HG03565 (cell line): Measurements from ENCODE around the gene DHCR24.

Experiments
- ATAC-seq: cut with Tn5 transposase; IDR thresholded peaks from one replicate; pipeline ENCODE4 v1.9.1; 2021; ENCODE audit warnings: mild to moderate bottlenecking, moderate library complexity; ENCODE audit not compliant: unreplicated experiment

DHCR24 gene

GRCh38 chr1:54804471-54805132 lies 82.4 kb downstream of the DHCR24 start:
- no peak for ATAC-seq

- ATAC-seq, result no peak
Measured at GRCh38 chr1:54803761-54804470, 83.1 kb downstream of the DHCR24 start.

DNA sequence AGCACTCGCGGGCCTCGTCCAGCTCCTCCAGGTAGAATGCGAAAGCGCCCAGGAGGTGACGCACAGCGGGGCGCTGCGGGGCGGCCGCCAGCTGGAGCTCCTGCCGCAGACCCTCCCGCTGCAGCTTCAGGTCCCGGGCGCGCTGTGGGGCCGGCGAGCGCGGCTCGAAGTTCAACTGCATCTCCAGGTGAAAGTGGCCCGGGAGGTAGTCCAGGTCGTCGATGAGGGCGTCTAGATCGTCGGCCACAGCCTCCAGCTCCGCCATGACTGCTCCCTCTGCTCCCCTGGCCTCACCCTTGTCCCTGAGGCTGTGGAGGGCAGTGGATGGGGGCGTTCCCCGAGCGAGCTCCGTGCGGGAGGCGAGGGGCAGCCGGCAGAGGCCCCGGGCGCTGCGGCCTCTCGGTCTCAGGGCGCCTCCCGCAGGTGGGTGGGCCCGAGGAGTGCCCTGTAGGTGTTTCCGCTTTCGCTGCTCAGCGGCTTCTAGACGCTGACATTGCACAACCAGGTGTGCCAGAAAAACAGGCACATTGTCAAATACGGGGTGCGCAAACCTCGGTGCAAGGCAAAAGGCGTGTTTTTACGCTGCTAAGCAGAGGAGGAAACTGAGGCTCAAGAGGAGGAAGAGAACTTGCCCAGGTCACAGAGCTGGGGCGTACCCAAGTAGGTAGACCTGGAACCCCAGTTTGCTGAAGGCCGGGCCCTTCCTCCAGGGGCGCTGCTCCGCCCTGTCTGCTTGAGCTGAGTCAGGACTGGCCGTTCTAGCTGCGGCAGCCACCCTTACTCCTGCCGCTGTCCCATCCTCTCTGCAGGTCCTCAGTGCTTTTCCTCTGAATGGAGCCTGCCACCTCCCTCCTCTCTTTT lies 85.9 kb downstream of the DHCR24 start, which contains the start of gene TTC22:
TTC22 (minus strand) TSS at position 425 of the 861 bp plus-strand sequence; CDS start at position 265, 160 bp downstream.
- peak; percentile 60 for ATAC-seq

GRCh38 chr1:54800041-54800898 lies 86.7 kb downstream of the DHCR24 start:
- no peak for ATAC-seq
